HEK293 (cell line): ENCODE results near the gene GUF1.

ENCODE experiments used
- CTCF ChIA-PET: fragments of 350-600 bp; formaldehyde crosslinking; extraction: SDS; loops from one replicate; lab custom pipeline; 2021; ENCODE audit warnings: antibody characterized with exemption; lab: Yijun Ruan, JAX
- POLR2A ChIA-PET: fragments of 300-600 bp; formaldehyde crosslinking; extraction: SDS; loops from one replicate; lab custom pipeline; 2020; ENCODE audit warnings: antibody characterized with exemption, inconsistent platforms; lab: Yijun Ruan, JAX
- H3K27ac ChIP-seq: fragments of 200-500 bp; sonication (Bioruptor generic); 2 replicates; pipeline ENCODE4 v1.5.1; 2014; ENCODE audit warnings: low read depth, low read length, control low read depth, inconsistent platforms; ENCODE audit errors: extremely low read depth
- H3K36me3 ChIP-seq, 2 experiments: fragments of 200-500 bp in 1 of 2; sonication (Bioruptor generic) in 1 of 2; 1 replicate in 1 of 2; 2 replicates in 1 of 2; pipeline ENCODE4 v1.5.1; 2014 to 2017; ENCODE audit warnings: inconsistent platforms in 2 of 2, low read length in 2 of 2; ENCODE audit not compliant: control insufficient read depth in 2 of 2, insufficient read depth in 1 of 2
- H3K4me1 ChIP-seq: fragments of 200-500 bp; sonication (Bioruptor generic); 2 replicates; pipeline ENCODE4 v1.5.1; 2014; ENCODE audit warnings: mild to moderate bottlenecking, low read length, inconsistent platforms; ENCODE audit not compliant: control insufficient read depth, insufficient read depth
- H3K4me3 ChIP-seq: 2 replicates; pipeline ENCODE4 v1.5.1; 2011; ENCODE audit warnings: low read depth, mild to moderate bottlenecking, control low read depth, low read length, moderate library complexity
- H3K9me3 ChIP-seq: fragments of 200-500 bp; sonication (Bioruptor generic); 2 replicates; pipeline ENCODE4 v1.5.1; 2014; ENCODE audit warnings: low read depth, low read length, inconsistent platforms; ENCODE audit not compliant: control insufficient read depth, insufficient read depth
- FEZF1 ChIP-seq: fragments of 450-650 bp; formaldehyde crosslinking; IDR thresholded peaks from 2 replicates; pipeline ENCODE4 v1.5.1; 2016; ENCODE audit warnings: missing biosample characterization, missing genetic modification characterization
- GFI1B ChIP-seq: fragments of 450-650 bp; formaldehyde crosslinking; IDR thresholded peaks from 2 replicates; pipeline ENCODE4 v1.5.1; 2016; ENCODE audit warnings: missing biosample characterization, missing genetic modification characterization
- GLI4 ChIP-seq: fragments of 450-650 bp; formaldehyde crosslinking; IDR thresholded peaks from 2 replicates; pipeline ENCODE4 v1.5.1; 2016; ENCODE audit warnings: missing biosample characterization, missing genetic modification characterization
- HIC1 ChIP-seq: fragments of 450-650 bp; formaldehyde crosslinking; IDR thresholded peaks from 2 replicates; pipeline ENCODE4 v1.5.1; 2016; ENCODE audit warnings: missing biosample characterization, missing genetic modification characterization
- IKZF3 ChIP-seq: fragments of 450-650 bp; IDR thresholded peaks from 2 replicates; pipeline ENCODE4 v1.5.0; 2018; ENCODE audit warnings: missing biosample characterization, mild to moderate bottlenecking, missing genetic modification characterization, moderate library complexity
- KLF17 ChIP-seq: fragments of 450-650 bp; formaldehyde crosslinking; IDR thresholded peaks from 2 replicates; pipeline ENCODE4 v1.5.1; 2016; ENCODE audit warnings: missing biosample characterization, missing genetic modification characterization
- OSR2 ChIP-seq: fragments of 450-650 bp; formaldehyde crosslinking; IDR thresholded peaks from 2 replicates; pipeline ENCODE4 v1.5.1; 2016; ENCODE audit warnings: missing biosample characterization, missing genetic modification characterization
- PRDM6 ChIP-seq: fragments of 450-650 bp; formaldehyde crosslinking; IDR thresholded peaks from 2 replicates; pipeline ENCODE4 v1.5.1; 2017; ENCODE audit warnings: missing biosample characterization, missing genetic modification characterization
- SCRT2 ChIP-seq: fragments of 450-650 bp; formaldehyde crosslinking; IDR thresholded peaks from 2 replicates; pipeline ENCODE4 v1.5.1; 2016; ENCODE audit warnings: missing biosample characterization, missing genetic modification characterization
- SP7 ChIP-seq: fragments of 450-650 bp; formaldehyde crosslinking; IDR thresholded peaks from 2 replicates; pipeline ENCODE4 v1.5.1; 2016; ENCODE audit warnings: missing biosample characterization, missing genetic modification characterization
- TCF7L2 ChIP-seq: IDR thresholded peaks from 2 replicates; pipeline ENCODE4 v1.6.1; 2011; ENCODE audit warnings: low read depth, mild to moderate bottlenecking, inconsistent platforms, low read length, moderate library complexity, borderline replicate concordance
- WT1 ChIP-seq: fragments of 450-650 bp; formaldehyde crosslinking; IDR thresholded peaks from 2 replicates; pipeline ENCODE4 v1.5.1; 2016; ENCODE audit warnings: missing biosample characterization, missing genetic modification characterization
- ZBTB11 ChIP-seq: fragments of 450-650 bp; formaldehyde crosslinking; conservative IDR thresholded peaks from 2 replicates; pipeline ENCODE4 v1.5.1; 2016; ENCODE audit warnings: low read depth, missing biosample characterization, missing genetic modification characterization
- ZNF121 ChIP-seq: fragments of 450-650 bp; formaldehyde crosslinking; IDR thresholded peaks from 2 replicates; pipeline ENCODE4 v1.5.1; 2016; ENCODE audit warnings: missing biosample characterization, missing genetic modification characterization
- ZNF302 ChIP-seq: fragments of 450-650 bp; formaldehyde crosslinking; IDR thresholded peaks from 2 replicates; pipeline ENCODE4 v1.5.1; 2016; ENCODE audit warnings: missing biosample characterization, missing genetic modification characterization, low read depth
- ZNF366 ChIP-seq: fragments of 450-650 bp; formaldehyde crosslinking; conservative IDR thresholded peaks from 2 replicates; pipeline ENCODE4 v1.5.1; 2016; ENCODE audit warnings: missing biosample characterization, missing genetic modification characterization
- ZNF488 ChIP-seq: fragments of 450-650 bp; formaldehyde crosslinking; IDR thresholded peaks from 2 replicates; pipeline ENCODE4 v1.5.1; 2016; ENCODE audit warnings: missing biosample characterization, missing genetic modification characterization
- ZNF558 ChIP-seq: fragments of 450-650 bp; formaldehyde crosslinking; IDR thresholded peaks from 2 replicates; pipeline ENCODE4 v1.5.1; 2016; ENCODE audit warnings: missing biosample characterization, missing genetic modification characterization
- ZNF580 ChIP-seq: fragments of 450-650 bp; formaldehyde crosslinking; IDR thresholded peaks from 2 replicates; pipeline ENCODE4 v1.5.1; 2016; ENCODE audit warnings: missing biosample characterization, missing genetic modification characterization
- ZNF624 ChIP-seq: fragments of 450-650 bp; formaldehyde crosslinking; IDR thresholded peaks from 2 replicates; pipeline ENCODE4 v1.5.1; 2017; ENCODE audit warnings: missing biosample characterization, missing genetic modification characterization
- ZNF843 ChIP-seq: fragments of 450-650 bp; formaldehyde crosslinking; IDR thresholded peaks from 2 replicates; pipeline ENCODE4 v1.5.1; 2016; ENCODE audit warnings: missing biosample characterization, missing genetic modification characterization
- ZSCAN23 ChIP-seq: fragments of 450-650 bp; formaldehyde crosslinking; IDR thresholded peaks from 2 replicates; pipeline ENCODE4 v1.5.1; 2016; ENCODE audit warnings: missing biosample characterization, missing genetic modification characterization

GUF1 gene

GRCh38 chr4:44716597-44716996 lies 38.4 kb downstream of the GUF1 start:
- Histone ChIP-seq H3K4me3 (no peak overlapping the region), H3K4me1 (0 out of 2 replicates have a peak, but pooled peaks cover 2% of the 10 kb centered on the region), H3K9me3 (no peaks in the 10 kb centered on the region), H3K36me3 (no peaks in the 10 kb centered on the region), H3K27ac (no peak overlapping the region)
- ChIA-PET CTCF (no interaction called here), POLR2A (no interaction called here)
- TF ChIP-seq ZBTB11 (no peak), WT1 (tag by site-specific recombination) (peak; percentile 56), HIC1 (tag by site-specific recombination) (0 out of 2 replicates have a peak, but pooled peaks have one; percentile 22), ZNF624 (tag by site-specific recombination) (no peak), ZNF366 (tag by site-specific recombination) (peak; percentile 60), ZSCAN23 (tag by site-specific recombination) (no peak), PRDM6 (peak; percentile 84), OSR2 (tag by site-specific recombination) (peak; percentile 77), TCF7L2 (no peak), SCRT2 (peak; percentile 73), FEZF1 (tag by site-specific recombination) (0 out of 2 replicates have a peak, but pooled peaks have one; percentile 47), GFI1B (tag by site-specific recombination) (no peak), IKZF3 (tag by site-specific recombination) (0 out of 2 replicates have a peak, but pooled peaks have one; percentile 33), KLF17 (no peak), ZNF558 (no peak), ZNF843 (tag by site-specific recombination) (peak; percentile 76; the same call in 1 of the 2 replicates), SP7 (tag by site-specific recombination) (peak; percentile 97), ZNF580 (tag by site-specific recombination) (0 out of 2 replicates have a peak, but pooled peaks have one; percentile 14)

- no peaks in the 10 kb centered on the region for H3K36me3 ChIP-seq
- H3K27ac ChIP-seq, result no peak overlapping the region
- no peak overlapping the region for H3K4me3 ChIP-seq
- no peak for TF ChIP-seq ZNF121 (tag by site-specific recombination)
- TF ChIP-seq GLI4, result no peak
- TF ChIP-seq ZNF302 (tag by site-specific recombination), result no peak
- TF ChIP-seq SP7 (tag by site-specific recombination), result 0 out of 2 replicates have a peak, but pooled peaks have one; percentile 20
- no peak for TF ChIP-seq ZNF488 (tag by site-specific recombination)
- CTCF ChIA-PET, result no interaction called here
- POLR2A ChIA-PET, result no interaction called here
- H3K4me1 ChIP-seq, result 0 out of 2 replicates have a peak, but pooled peaks cover 2% of the 10 kb centered on the region
- H3K9me3 ChIP-seq, result no peaks in the 10 kb centered on the region
Observed at GRCh38 chr4:44720371-44720770, 42.2 kb downstream of the GUF1 start.
